ENCODE measurements around the gene ZNF367.

DNA sequence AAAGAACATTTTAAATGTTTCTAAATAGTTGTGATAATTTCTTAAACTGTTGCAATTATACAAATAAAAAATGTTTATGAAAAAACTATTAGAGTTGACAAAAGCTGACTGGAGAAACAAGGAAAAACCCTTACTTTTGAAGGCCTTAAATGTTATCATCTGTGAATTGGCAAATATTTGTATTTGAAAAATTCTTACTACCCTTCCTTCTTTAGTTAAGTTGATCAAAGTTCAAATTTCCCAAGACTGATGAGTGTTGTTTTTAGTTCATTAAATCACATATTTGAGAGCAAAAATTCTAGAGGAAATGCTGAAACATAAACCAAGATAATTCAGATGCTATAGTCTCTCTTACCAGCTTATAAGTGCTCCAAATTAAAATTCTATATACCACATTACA lies 32.0 kb downstream of the ZNF367 start:
- TF ChIP-seq POLR2A (IDR thresholded peaks at IDR 0.05; ENCODE audit: extremely low read depth, insufficient read length), result no peak
- TF ChIP-seq, protein P1, sequence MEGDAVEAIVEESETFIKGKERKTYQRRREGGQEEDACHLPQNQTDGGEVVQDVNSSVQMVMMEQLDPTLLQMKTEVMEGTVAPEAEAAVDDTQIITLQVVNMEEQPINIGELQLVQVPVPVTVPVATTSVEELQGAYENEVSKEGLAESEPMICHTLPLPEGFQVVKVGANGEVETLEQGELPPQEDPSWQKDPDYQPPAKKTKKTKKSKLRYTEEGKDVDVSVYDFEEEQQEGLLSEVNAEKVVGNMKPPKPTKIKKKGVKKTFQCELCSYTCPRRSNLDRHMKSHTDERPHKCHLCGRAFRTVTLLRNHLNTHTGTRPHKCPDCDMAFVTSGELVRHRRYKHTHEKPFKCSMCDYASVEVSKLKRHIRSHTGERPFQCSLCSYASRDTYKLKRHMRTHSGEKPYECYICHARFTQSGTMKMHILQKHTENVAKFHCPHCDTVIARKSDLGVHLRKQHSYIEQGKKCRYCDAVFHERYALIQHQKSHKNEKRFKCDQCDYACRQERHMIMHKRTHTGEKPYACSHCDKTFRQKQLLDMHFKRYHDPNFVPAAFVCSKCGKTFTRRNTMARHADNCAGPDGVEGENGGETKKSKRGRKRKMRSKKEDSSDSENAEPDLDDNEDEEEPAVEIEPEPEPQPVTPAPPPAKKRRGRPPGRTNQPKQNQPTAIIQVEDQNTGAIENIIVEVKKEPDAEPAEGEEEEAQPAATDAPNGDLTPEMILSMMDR (IDR thresholded peaks at IDR 0.05; ENCODE audit: low read depth, low read length), result no peak
- TF ChIP-seq, protein P2, sequence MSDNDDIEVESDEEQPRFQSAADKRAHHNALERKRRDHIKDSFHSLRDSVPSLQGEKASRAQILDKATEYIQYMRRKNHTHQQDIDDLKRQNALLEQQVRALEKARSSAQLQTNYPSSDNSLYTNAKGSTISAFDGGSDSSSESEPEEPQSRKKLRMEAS (IDR thresholded peaks at IDR 0.05; ENCODE audit: low read depth, low read length), result no peak
- TF ChIP-seq MYC (IDR thresholded peaks at IDR 0.05; ENCODE audit: low read depth, low read length), result no peak
